ENCODE results near the gene ST6GALNAC5. TPM values are rescaled to one million over a fixed set of nuclear protein-coding genes. Genes with fewer than 3 reads are reported as not detected.

ST6GALNAC5 gene
- total and polyA plus RNA-seq, 10 of the 15 experiments (the other 5 are each of a cell fraction or from before 2014, with no cell fraction given) = under 0.01 to 1.8 (median 0.07) TPM; not detected in 6

DNA sequence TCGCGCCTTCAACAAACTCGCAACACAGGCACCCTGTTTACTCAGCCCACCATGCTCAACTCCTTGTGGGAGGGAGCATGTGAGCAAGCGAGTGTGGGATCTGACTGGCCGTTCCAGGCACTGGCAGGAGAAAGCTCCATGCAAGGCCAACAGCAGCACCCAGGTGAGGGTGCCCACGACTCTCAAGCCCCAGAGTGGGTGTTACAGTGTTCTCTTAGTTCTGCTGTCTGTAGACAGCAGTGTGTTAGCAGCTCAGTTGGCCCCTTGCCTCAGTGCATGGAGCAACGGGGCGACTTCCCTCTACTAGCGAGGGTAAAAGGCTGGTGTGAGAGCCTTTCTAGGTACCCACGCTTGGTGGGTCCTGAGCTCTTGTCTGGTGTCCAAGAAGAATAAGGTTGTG, 237.4 kb downstream of the ST6GALNAC5 start:
- Histone ChIP-seq H2AFZ (ENCODE audit: control insufficient read depth, low read depth, low read length) (no peak overlapping the region), H3K36me3 (ENCODE audit: control insufficient read depth in 2 of 2, insufficient read depth in 2 of 2, low read length in 1 of 2) (no peaks in the 10 kb centered on the region), H3K27ac (ENCODE audit: control insufficient read depth, insufficient read depth) (no peak overlapping the region), H3K4me1 (ENCODE audit: control insufficient read depth, insufficient read depth, low read length) (no peaks in the 10 kb centered on the region), H3K9ac (ENCODE audit: control insufficient read depth, insufficient read depth, low read length) (no peak overlapping the region), H3K4me2 (ENCODE audit: control insufficient read depth, insufficient read depth) (no peak overlapping the region), H3K4me3 (no peak overlapping the region), H3K9me3 (replicated peaks; ENCODE audit: control insufficient read depth, insufficient read depth, low read length) (no peaks in the 10 kb centered on the region), H4K20me1 (ENCODE audit: control insufficient read depth, insufficient read depth) (no peaks in the 10 kb centered on the region), H3K27me3 (replicated peaks in 1 of 2; ENCODE audit: control insufficient read depth in 2 of 2, insufficient read depth in 2 of 2, low read length in 1 of 2) (no peaks in the 10 kb centered on the region), H3K79me2 (ENCODE audit: control insufficient read depth, insufficient read depth, low read length) (no peaks in the 10 kb centered on the region)
- ChIA-PET RAD21 (ENCODE audit: unreplicated experiment) (no interaction called here), POLR2A (no interaction called here), CTCF (interaction anchor here (1.5 kb wide), 2 partner anchors 15 to 773 kb away, joined by 4 read pairs; no protein-coding TSS in a partner anchor), SMC1A (ENCODE audit: uncharacterized antibody, unreplicated experiment) (no interaction called here)
- in situ Hi-C loops (cut with MboI) = no loop called here
- BruUV-seq (replicated peaks) = no TSS peak
- intact Hi-C loops (cut with micrococcal nuclease; ENCODE audit: unreplicated experiment) = no loop called here
- TF ChIP-seq TCF7 (IDR thresholded peaks at IDR 0.05; ENCODE audit: borderline replicate concordance) (no peak), IKZF2 (IDR thresholded peaks at IDR 0.05) (no peak), KLF5 (IDR thresholded peaks at IDR 0.05; ENCODE audit: partially characterized antibody) (no peak), NRF1 (conservative IDR thresholded peaks at IDR 0.05; ENCODE audit: low read depth, low read length) (no peak), CEBPB (IDR thresholded peaks at IDR 0.05; ENCODE audit: borderline replicate concordance in 1 of 2, low read depth in 2 of 2, low read length in 2 of 2) (no peak), ZBED1 (IDR thresholded peaks at IDR 0.05; ENCODE audit: borderline replicate concordance) (no peak), WRNIP1 (IDR thresholded peaks at IDR 0.05; ENCODE audit: borderline replicate concordance, low read depth, low read length) (no peak), EED (IDR thresholded peaks at IDR 0.05; ENCODE audit: low read depth) (no peak), BMI1 (IDR thresholded peaks at IDR 0.05; ENCODE audit: borderline replicate concordance) (no peak), LARP7 (IDR thresholded peaks at IDR 0.05) (no peak), RBBP5 (conservative IDR thresholded peaks at IDR 0.05) (no peak), SMAD5 (IDR thresholded peaks at IDR 0.05; ENCODE audit: low read depth) (no peak)
- TF ChIP-seq, protein P1, sequence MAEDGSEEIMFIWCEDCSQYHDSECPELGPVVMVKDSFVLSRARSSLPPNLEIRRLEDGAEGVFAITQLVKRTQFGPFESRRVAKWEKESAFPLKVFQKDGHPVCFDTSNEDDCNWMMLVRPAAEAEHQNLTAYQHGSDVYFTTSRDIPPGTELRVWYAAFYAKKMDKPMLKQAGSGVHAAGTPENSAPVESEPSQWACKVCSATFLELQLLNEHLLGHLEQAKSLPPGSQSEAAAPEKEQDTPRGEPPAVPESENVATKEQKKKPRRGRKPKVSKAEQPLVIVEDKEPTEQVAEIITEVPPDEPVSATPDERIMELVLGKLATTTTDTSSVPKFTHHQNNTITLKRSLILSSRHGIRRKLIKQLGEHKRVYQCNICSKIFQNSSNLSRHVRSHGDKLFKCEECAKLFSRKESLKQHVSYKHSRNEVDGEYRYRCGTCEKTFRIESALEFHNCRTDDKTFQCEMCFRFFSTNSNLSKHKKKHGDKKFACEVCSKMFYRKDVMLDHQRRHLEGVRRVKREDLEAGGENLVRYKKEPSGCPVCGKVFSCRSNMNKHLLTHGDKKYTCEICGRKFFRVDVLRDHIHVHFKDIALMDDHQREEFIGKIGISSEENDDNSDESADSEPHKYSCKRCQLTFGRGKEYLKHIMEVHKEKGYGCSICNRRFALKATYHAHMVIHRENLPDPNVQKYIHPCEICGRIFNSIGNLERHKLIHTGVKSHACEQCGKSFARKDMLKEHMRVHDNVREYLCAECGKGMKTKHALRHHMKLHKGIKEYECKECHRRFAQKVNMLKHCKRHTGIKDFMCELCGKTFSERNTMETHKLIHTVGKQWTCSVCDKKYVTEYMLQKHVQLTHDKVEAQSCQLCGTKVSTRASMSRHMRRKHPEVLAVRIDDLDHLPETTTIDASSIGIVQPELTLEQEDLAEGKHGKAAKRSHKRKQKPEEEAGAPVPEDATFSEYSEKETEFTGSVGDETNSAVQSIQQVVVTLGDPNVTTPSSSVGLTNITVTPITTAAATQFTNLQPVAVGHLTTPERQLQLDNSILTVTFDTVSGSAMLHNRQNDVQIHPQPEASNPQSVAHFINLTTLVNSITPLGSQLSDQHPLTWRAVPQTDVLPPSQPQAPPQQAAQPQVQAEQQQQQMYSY (CRISPR knock-in tag; IDR thresholded peaks at IDR 0.05) = no peak
- TF ChIP-seq, protein P2, sequence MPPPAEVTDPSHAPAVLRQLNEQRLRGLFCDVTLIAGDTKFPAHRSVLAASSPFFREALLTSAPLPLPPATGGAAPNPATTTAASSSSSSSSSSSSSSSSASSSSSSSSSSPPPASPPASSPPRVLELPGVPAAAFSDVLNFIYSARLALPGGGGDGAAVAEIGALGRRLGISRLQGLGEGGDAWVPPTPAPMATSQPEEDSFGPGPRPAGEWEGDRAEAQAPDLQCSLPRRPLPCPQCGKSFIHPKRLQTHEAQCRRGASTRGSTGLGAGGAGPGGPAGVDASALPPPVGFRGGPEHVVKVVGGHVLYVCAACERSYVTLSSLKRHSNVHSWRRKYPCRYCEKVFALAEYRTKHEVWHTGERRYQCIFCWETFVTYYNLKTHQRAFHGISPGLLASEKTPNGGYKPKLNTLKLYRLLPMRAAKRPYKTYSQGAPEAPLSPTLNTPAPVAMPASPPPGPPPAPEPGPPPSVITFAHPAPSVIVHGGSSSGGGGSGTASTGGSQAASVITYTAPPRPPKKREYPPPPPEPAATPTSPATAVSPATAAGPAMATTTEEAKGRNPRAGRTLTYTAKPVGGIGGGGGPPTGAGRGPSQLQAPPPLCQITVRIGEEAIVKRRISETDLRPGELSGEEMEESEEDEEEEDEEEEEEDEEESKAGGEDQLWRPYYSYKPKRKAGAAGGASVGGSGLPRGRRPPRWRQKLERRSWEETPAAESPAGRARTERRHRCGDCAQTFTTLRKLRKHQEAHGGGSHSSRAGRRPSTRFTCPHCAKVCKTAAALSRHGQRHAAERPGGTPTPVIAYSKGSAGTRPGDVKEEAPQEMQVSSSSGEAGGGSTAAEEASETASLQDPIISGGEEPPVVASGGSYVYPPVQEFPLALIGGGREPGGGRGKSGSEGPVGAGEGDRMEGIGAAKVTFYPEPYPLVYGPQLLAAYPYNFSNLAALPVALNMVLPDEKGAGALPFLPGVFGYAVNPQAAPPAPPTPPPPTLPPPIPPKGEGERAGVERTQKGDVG (CRISPR knock-in tag; IDR thresholded peaks at IDR 0.05) = no peak
- FAIRE-seq (no peak), DNase-seq (ENCODE audit: low read depth, low spot score) (no peak), ATAC-seq (no peak)
- WGBS (ENCODE audit: insufficient coverage, insufficient replicate concordance, low lambda C conversion rate, missing lambda C conversion rate) = 81% methylated on average over 10 of the region's 10 CpGs
